DOHH2 (cell line): ENCODE measurements around the gene EDN3.

Experiments
- CTCF ChIP-seq: fragments of 200-600 bp; sonication (generic); IDR thresholded peaks from one replicate; pipeline ENCODE4 v1.5.1; 2014; ENCODE audit warnings: antibody characterized with exemption, mild to moderate bottlenecking, low read depth, low read length; ENCODE audit not compliant: poor library complexity, severe bottlenecking
- EZH2phosphoT487 ChIP-seq: fragments of 200-600 bp; sonication (generic); IDR thresholded peaks from 2 replicates; pipeline ENCODE4 v1.6.1; 2017; ENCODE audit warnings: borderline replicate concordance, mild to moderate bottlenecking, antibody characterized with exemption, low read length, moderate library complexity, mixed read lengths

- TF ChIP-seq CTCF (no peak), EZH2phosphoT487 (no peak)
These were observed 27.7 kb downstream of the EDN3 start for GRCh38 chr20:59328071-59328470.
